Thyroid gland (tissue), 4 donors: Measurements from ENCODE around the gene BTBD9. TPM values are rescaled to one million over a fixed set of nuclear protein-coding genes. Genes with fewer than 3 reads are reported as not detected.
"Not testable (repeated sequence)": the region's sequence is repeated elsewhere in the genome, so short reads cannot be mapped to it uniquely, and the experiment has no call there.

Experiments used
- DNase-seq, 2 donors: peaks; one replicate each; pipeline ENCODE4 v3.0.0-alpha.2; 2019
- H3K27ac ChIP-seq, 3 donors: fragments of 200-600 bp; sonication (generic); 1 replicate in 2 of 3; 2 replicates in 1 of 3; pipeline ENCODE4 v1.5.1; 2016 to 2019; ENCODE audit warnings: mild to moderate bottlenecking in 1 of 3, moderate library complexity in 1 of 3
- H3K27me3 ChIP-seq: fragments of 200-600 bp; sonication (generic); one replicate; pipeline ENCODE4 v1.5.1; 2019
- H3K36me3 ChIP-seq, 2 donors: fragments of 200-600 bp; sonication (generic); one replicate each; pipeline ENCODE4 v1.5.1; 2016 to 2019
- H3K4me1 ChIP-seq, 2 donors: fragments of 200-600 bp; sonication (generic); one replicate each; pipeline ENCODE4 v1.5.1; 2017 to 2019
- H3K4me3 ChIP-seq, 3 donors: fragments of 200-600 bp; sonication (generic); replicated peaks in 1 of 3; 1 replicate in 2 of 3; 2 replicates in 1 of 3; pipeline ENCODE4 v1.5.1; 2016; ENCODE audit warnings: mild to moderate bottlenecking in 1 of 3
- H3K9me3 ChIP-seq: fragments of 200-600 bp; sonication (generic); one replicate; pipeline ENCODE4 v1.5.1; 2017
- CTCF ChIP-seq, 6 experiments: fragments of 200-600 bp in 3 of 6; fragments of 450-650 bp in 3 of 6; sonication (generic) in 3 of 6; IDR thresholded peaks; one replicate each; pipeline ENCODE4 v1.5.1; 2016 to 2019; ENCODE audit warnings: antibody characterized with exemption in 6 of 6, mild to moderate bottlenecking in 2 of 6, inconsistent platforms in 1 of 6, moderate library complexity in 1 of 6
- POLR2A ChIP-seq, 2 donors: fragments of 450-650 bp; IDR thresholded peaks; one replicate each; pipeline ENCODE4 v1.6.1; 2017; ENCODE audit warnings: antibody characterized with exemption in 2 of 2, mild to moderate bottlenecking in 2 of 2, moderate library complexity in 1 of 2
- WGBS, 2 donors: methylation state at CpG; one replicate each; pipeline ENCODE4 v1.1.5; 2017; 5-methylcytosine and 5-hydroxymethylcytosine counted together
- intact Hi-C: fragments of 100-400 bp; cut with DNase I; formaldehyde crosslinking; loops from one replicate; pipeline ENCODE4 v1.15.1; 2023
- total RNA-seq, 4 donors: library from RNA; depleted of rRNA; stranded (reverse); fragments of >200 nt; gene quantifications; one replicate each; pipeline ENCODE4 v1.2.3, GENCODE V29; 2016

Gene BTBD9
- total RNA-seq, 4 donors from 2014 or later = 17.3 to 32.0 (median 27.4) TPM

- no peaks in the 10 kb centered on the region for H3K9me3 ChIP-seq
- H3K4me3 ChIP-seq = no peak overlapping the region
- H3K27me3 ChIP-seq = no peaks in the 10 kb centered on the region
- TF ChIP-seq CTCF (IDR thresholded peaks at IDR 0.05) (no peak), POLR2A (IDR thresholded peaks at IDR 0.05) (no peak)
- 84 to 90% methylated on average over 3 of the region's 3 CpGs for WGBS, 2 donors
- peaks cover 7% of the 10 kb centered on the region in 2 donors for H3K4me1 ChIP-seq
- no peak overlapping the region for H3K27ac ChIP-seq
- no peaks in the 10 kb centered on the region for H3K36me3 ChIP-seq
- intact Hi-C loops = no loop called here
- DNase-seq = no peak
Observed at GRCh38 chr6:38348371-38348770, 291.4 kb downstream of the BTBD9 start.

DNA sequence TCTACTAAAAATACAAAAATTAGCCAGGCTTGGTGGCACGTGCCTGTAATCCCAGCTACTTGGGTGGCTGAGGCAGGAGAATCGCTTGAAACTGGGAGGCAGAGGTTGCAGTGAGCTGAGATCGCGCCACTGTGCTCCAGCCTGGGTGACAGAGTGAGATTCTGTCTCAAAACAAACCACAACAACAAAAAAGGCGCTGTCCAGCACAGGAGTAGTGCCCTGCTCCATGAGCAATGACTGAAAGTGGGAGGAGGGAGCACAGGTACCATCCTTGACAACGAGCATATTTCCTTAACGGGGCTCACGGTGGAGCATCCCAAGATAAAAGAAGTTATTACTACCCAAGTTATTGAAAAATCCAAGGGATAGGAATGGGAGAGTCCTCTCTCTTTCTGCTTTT lies 291.9 kb downstream of the BTBD9 start:
- H3K4me3 ChIP-seq, H3K27me3 ChIP-seq, H3K9me3 ChIP-seq, H3K27ac ChIP-seq, H3K4me1 ChIP-seq, DNase-seq, intact Hi-C loops, H3K36me3 ChIP-seq: not testable (repeated sequence)
- 88 to 90% methylated on average over 8 of the region's 8 CpGs for WGBS, 2 donors

DNA sequence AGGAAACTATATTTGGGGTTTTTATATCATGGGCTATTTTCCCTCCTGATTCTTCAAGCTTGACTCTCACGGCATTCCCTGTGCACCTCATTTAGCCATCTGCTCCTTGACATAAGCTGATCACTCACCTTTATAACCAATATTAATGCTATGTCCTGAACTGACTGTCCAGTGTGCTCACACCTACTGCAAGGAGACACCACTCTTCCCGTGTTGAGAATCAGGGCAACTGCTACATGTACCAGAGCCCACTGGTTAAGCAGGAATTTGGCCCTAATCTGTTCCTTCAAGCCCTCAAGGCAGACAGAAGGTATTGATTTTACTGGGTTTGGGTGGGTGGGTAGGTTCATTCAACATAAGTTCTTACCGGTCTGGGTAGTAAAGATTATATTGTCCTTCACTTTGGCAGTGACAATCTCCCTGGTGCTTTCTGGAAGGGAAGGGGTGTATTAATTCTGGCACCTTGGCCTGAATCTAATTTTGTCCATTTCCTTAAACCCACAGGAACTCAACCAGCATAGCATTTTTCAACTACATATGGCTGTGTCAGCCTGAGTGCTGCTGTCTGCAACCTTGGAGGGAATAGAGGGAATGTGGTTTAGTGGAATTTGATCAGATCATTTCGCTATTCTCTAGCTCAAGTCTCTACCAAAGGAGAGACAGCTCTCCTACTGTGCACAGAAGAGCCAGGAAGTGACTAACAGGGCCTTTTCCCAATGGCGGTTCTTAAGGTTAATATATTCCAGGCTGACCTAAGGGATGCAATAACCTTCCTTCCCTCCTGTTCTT lies 293.2 kb downstream of the BTBD9 start:
- no peak for DNase-seq
- H3K4me3 ChIP-seq = no peak overlapping the region
- H3K27ac ChIP-seq = no peak overlapping the region
- H3K9me3 ChIP-seq = no peaks in the 10 kb centered on the region
- no peaks in the 10 kb centered on the region for H3K27me3 ChIP-seq
- WGBS, 2 donors = 82 to 87% methylated on average over 5 of the region's 5 CpGs
- TF ChIP-seq POLR2A (IDR thresholded peaks at IDR 0.05) = no peak
- TF ChIP-seq CTCF (IDR thresholded peaks at IDR 0.05) = no peak
- intact Hi-C loops = no loop called here
- peaks cover 7% of the 10 kb centered on the region in 2 donors for H3K4me1 ChIP-seq
- no peaks in the 10 kb centered on the region for H3K36me3 ChIP-seq

- TF ChIP-seq CTCF (IDR thresholded peaks at IDR 0.05) = no peak
- no peak for TF ChIP-seq POLR2A (IDR thresholded peaks at IDR 0.05)
- Histone ChIP-seq H3K4me3 (no peak overlapping the region), H3K27me3 (no peaks in the 10 kb centered on the region), H3K27ac (no peak overlapping the region), H3K9me3 (no peaks in the 10 kb centered on the region), H3K4me1 (peaks cover under 1% of the 10 kb centered on the region in 2 donors), H3K36me3 (no peaks in the 10 kb centered on the region)
- intact Hi-C loops = no loop called here
- WGBS, 2 donors = 81 to 88% methylated on average over 5 of the region's 5 CpGs
- no peak for DNase-seq
Observed at GRCh38 chr6:38345586-38345985, 294.1 kb downstream of the BTBD9 start.

DNA sequence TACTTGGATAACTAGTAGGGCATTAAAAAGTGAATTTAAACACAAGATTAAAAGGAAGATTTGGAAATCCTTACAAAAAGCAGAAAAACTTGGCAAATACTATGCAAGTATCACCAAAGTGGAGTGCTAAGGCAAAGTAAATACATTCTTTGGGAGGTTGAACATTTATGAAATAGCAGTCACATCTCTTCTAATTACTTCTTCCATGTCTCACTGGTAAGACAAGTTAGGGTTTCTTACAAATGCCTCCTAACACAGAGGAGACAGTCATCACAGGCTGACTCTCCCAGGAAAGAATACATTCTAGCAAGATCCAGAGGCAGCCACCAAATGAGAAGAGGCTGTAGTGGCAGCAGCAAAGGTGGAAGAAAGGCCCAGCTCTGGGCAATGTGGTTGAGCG lies 298.2 kb downstream of the BTBD9 start:
- Histone ChIP-seq H3K4me1 (no peaks in the 10 kb centered on the region), H3K4me3 (no peak overlapping the region), H3K36me3 (no peaks in the 10 kb centered on the region), H3K27ac (no peak overlapping the region), H3K9me3 (no peaks in the 10 kb centered on the region), H3K27me3 (no peaks in the 10 kb centered on the region)
- 95% methylated on average over 1 of the region's 1 CpG for WGBS, 2 donors
- TF ChIP-seq CTCF (IDR thresholded peaks at IDR 0.05) (no peak), POLR2A (IDR thresholded peaks at IDR 0.05) (no peak)
- no peak for DNase-seq
- intact Hi-C loops = no loop called here
